Cardiac muscle cell (in vitro differentiated cells and primary cell): Measurements from ENCODE around the gene RHBG. TPM values are rescaled to one million over a fixed set of nuclear protein-coding genes. Genes with fewer than 3 reads are reported as not detected.
A peak's percentile ranks its signal among the peaks of the same experiment; 100 is the strongest.
"Not testable (repeated sequence)": the region's sequence is repeated elsewhere in the genome, so short reads cannot be mapped to it uniquely, and the experiment has no call there.

ENCODE experiments used
- DNase-seq, 2 donors: peaks; one replicate each; pipeline versions ENCODE4 v3.0.0 to v3.0.0-alpha.2; 2010 to 2017; ENCODE audit warnings: low read depth in 1 of 2, low spot score in 1 of 2
- H3K27ac ChIP-seq: fragments of 200-600 bp; sonication (generic); 2 replicates; pipeline ENCODE4 v1.5.1; 2016
- H3K27me3 ChIP-seq: fragments of 200-600 bp; sonication (generic); 2 replicates; pipeline ENCODE4 v1.6.0; 2016; ENCODE audit warnings: control low read depth
- H3K36me3 ChIP-seq: fragments of 200-600 bp; sonication (generic); 2 replicates; pipeline ENCODE4 v1.5.1; 2016; ENCODE audit warnings: control low read depth
- H3K4me1 ChIP-seq: fragments of 200-600 bp; sonication (generic); 2 replicates; pipeline ENCODE4 v1.8.1; 2017; ENCODE audit warnings: low read depth, mild to moderate bottlenecking, mixed run types
- H3K4me3 ChIP-seq: fragments of 200-600 bp; sonication (generic); 2 replicates; pipeline ENCODE4 v1.5.1; 2016; ENCODE audit warnings: mild to moderate bottlenecking
- H3K9me3 ChIP-seq: fragments of 200-600 bp; sonication (generic); 2 replicates; pipeline ENCODE4 v1.5.1; 2017; ENCODE audit warnings: low read depth, mild to moderate bottlenecking, control low read depth
- polyA plus RNA-seq: library from polyadenylated mRNA; unstranded; fragments of >200 nt; fragmentation: Nextera tagmentation; extraction: Ambion mirVana; gene quantifications from 2 replicates; pipeline ENCODE4 v1.2.1, GENCODE V29; 2016
- total RNA-seq: library from RNA; depleted of rRNA; stranded (reverse); fragments of >200 nt; gene quantifications from 2 replicates; pipeline ENCODE4 v1.2.3, GENCODE V29; 2016
- TF ChIP-seq, protein P1 (sequence below): IDR thresholded peaks from 2 replicates; pipeline ENCODE4 v1.5.1; 2012; ENCODE audit warnings: low read depth, mild to moderate bottlenecking, low read length

Gene RHBG
- total and polyA plus RNA-seq, 2 experiments from 2014 or later = not detected

DNA sequence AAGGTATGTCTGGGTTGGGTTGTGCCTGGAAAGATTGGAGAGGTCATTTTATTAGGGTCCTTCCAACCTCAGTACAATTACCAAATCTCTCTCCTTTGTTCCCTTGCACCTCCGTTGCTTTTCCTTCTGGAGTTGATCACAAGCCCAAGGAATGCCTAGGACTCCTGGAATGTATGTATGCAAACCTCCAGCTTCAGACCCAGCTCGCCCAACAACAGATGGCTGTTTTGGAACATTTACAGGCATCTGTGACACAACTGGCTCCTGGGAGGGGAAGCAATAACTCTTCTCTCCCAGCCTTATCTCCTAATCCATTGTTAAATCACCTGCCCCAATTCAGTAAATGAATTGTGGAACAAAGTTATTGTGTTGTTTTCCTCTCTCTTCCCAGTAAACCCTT is 22.4 kb upstream of the RHBG start:
- TF ChIP-seq, protein P1, sequence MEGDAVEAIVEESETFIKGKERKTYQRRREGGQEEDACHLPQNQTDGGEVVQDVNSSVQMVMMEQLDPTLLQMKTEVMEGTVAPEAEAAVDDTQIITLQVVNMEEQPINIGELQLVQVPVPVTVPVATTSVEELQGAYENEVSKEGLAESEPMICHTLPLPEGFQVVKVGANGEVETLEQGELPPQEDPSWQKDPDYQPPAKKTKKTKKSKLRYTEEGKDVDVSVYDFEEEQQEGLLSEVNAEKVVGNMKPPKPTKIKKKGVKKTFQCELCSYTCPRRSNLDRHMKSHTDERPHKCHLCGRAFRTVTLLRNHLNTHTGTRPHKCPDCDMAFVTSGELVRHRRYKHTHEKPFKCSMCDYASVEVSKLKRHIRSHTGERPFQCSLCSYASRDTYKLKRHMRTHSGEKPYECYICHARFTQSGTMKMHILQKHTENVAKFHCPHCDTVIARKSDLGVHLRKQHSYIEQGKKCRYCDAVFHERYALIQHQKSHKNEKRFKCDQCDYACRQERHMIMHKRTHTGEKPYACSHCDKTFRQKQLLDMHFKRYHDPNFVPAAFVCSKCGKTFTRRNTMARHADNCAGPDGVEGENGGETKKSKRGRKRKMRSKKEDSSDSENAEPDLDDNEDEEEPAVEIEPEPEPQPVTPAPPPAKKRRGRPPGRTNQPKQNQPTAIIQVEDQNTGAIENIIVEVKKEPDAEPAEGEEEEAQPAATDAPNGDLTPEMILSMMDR = no peak
- no peak overlapping the region for H3K27ac ChIP-seq
- H3K4me1 ChIP-seq = no peaks in the 10 kb centered on the region
- peak in 1 of 2 donors; percentile 30 for DNase-seq
- H3K4me3 ChIP-seq = no peak overlapping the region
- no peaks in the 10 kb centered on the region for H3K9me3 ChIP-seq
- H3K27me3 ChIP-seq = no peaks in the 10 kb centered on the region
- no peaks in the 10 kb centered on the region for H3K36me3 ChIP-seq

DNA sequence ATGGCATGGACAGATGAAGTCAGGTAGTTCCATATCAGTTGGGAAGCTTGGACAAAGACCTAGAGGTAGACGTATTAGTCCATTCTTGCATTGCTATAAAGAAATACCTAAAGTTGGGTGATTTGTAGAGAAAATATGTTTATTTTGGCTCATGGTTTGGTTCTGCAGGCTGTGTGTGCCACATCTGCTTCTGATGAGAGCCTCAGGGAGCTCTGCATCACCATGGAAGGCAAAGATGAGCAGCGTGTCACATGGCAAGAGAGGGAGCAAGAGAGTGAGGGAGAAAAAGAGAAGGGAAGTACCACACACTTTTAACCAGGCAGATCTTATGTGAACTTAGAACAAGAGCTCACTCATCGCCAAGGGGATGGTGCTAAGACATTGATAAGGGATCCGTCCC is 21.7 kb upstream of the RHBG start:
- DNase-seq = peak in 1 of 2 donors; percentile 10
- TF ChIP-seq, protein P1 = no peak
- H3K27ac ChIP-seq = no peak overlapping the region
- H3K36me3 ChIP-seq = no peaks in the 10 kb centered on the region
- no peak overlapping the region for H3K4me3 ChIP-seq
- no peaks in the 10 kb centered on the region for H3K27me3 ChIP-seq
- no peaks in the 10 kb centered on the region for H3K9me3 ChIP-seq
- no peaks in the 10 kb centered on the region for H3K4me1 ChIP-seq

DNA sequence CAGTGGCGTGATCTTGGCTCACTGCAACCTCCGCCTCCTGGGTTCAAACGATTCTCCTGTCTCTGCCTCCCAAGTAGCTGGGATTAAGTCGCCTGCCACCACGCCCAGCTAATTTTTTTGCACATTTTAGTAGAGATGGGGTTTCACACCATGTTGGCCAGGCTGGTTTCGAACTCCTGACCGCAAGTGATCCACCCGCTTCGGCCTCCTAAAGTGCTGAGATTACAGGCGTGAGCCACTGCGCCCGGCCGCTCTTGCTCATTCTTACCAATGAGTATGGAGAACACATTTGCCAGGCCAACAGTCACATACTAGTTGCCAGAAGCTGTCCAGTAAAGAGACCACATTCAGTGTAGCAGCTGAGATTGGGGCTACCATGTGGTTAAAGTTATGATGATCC is 16.5 kb upstream of the RHBG start:
- H3K36me3 ChIP-seq, H3K27ac ChIP-seq, H3K4me1 ChIP-seq, DNase-seq, H3K4me3 ChIP-seq, H3K27me3 ChIP-seq, H3K9me3 ChIP-seq: not testable (repeated sequence)

DNA sequence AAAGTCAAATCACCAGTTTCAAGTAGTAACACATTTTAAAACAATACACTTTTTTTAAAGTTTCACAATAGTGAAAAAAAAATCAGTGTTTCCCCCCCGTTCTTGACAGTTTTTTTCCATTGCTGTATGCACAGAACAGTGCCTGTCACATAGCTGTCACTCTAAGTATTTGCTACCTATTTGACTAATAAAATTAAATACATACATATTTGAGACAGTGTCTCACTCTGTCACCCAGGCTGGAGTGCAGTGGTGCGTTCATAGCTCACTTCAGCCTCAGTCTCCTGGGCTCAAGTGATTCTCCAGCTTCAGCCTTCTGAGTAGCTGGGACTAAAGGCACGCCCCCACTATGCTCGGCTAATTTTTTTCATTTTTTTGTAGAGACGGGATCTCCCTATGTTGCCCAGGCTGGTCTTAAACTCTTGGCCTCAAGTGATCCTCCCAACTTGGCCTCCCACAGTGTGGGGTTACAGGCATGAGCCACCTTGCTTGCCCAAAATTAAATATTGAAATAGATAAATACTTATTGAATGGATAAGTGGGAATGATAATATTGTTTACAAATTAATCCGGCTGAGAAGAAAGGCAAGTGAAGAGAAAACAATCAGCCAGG is 12.6 kb upstream of the RHBG start:
- no peak overlapping the region for H3K27ac ChIP-seq

DNA sequence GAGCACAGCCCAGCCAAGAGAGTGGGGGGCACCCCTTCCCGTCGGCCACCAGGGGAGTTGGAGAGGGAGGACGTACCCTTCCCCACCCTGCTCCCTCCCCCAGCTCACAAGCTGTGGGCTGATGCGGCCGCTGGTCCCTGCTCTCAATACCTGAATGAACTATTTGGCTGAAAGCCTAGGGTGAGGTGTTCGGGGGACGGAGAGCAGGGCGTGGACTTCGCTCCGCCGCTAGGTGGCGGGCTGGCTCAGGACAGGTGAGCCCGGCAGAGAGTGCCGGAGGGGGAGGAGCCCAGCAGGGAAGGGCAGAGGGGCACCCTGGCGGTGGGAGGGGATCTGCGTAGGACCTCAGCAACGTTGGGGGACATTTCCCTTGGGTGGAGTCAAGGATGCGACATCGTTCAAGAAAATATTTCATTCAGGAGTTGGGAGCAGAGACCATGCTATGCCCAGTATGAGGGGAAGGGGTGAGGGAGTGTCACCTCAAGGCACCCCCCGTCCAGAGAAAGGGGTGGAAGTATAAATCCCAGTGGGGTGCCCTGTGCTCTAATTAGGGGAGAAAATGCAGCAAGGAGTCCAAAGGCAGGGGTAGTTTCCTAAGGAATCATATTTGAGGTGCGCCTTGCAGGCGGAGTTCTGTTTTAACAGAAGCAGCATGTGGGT is 12.0 kb upstream of the RHBG start:
- Histone ChIP-seq H3K36me3 (no peaks in the 10 kb centered on the region), H3K9me3 (no peaks in the 10 kb centered on the region), H3K27ac (no peak overlapping the region), H3K4me1 (no peaks in the 10 kb centered on the region), H3K4me3 (no peak overlapping the region), H3K27me3 (peaks cover 3% of the 10 kb centered on the region)
- peak in 1 of 2 donors; percentile 80 for DNase-seq
- TF ChIP-seq, protein P1 = peak; percentile 52

More for the DNA sequence above, 12.6 kb upstream of the RHBG start:
- Histone ChIP-seq H3K4me1 (no peaks in the 10 kb centered on the region), H3K27me3 (peaks cover 3% of the 10 kb centered on the region), H3K36me3 (no peaks in the 10 kb centered on the region), H3K4me3 (no peak overlapping the region), H3K9me3 (no peaks in the 10 kb centered on the region)
- no peak for DNase-seq
- TF ChIP-seq, protein P1 = no peak

DNA sequence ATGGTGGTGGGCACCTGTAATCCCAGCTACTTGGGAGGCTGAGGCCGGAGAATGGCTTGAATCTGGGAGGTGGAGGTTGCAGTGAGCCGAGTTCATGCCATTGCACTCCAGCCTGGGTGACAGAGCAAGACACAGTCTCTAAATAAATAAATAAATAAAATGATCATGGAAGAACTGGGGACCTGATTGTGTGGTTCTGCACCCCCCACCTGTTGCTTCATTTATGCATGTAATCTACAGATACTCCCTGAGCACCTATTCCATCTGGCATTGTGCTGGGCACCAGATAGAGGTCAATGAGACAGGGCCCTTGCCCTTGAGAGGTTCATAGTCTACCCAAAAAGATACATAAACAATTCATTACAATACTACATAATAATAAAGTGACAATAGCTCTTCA is 11.0 kb upstream of the RHBG start:
- H3K9me3 ChIP-seq = no peaks in the 10 kb centered on the region
- H3K4me1 ChIP-seq = no peaks in the 10 kb centered on the region
- TF ChIP-seq, protein P1 = no peak
- H3K36me3 ChIP-seq = no peaks in the 10 kb centered on the region
- DNase-seq = no peak
- no peak overlapping the region for H3K27ac ChIP-seq
- no peak overlapping the region for H3K4me3 ChIP-seq
- H3K27me3 ChIP-seq = peaks cover 3% of the 10 kb centered on the region
